Stimulated activated naive CD4-positive, alpha-beta T cell treated with Interleukin-2 at 50 U/mL for 16 hours (primary cell): ENCODE measurements around the gene KLC3.

Experiments used
- DNase-seq: peaks from one replicate; lab custom pipeline; 2025; lab: John Stamatoyannopoulos, UW

The KLC3 gene

DNA sequence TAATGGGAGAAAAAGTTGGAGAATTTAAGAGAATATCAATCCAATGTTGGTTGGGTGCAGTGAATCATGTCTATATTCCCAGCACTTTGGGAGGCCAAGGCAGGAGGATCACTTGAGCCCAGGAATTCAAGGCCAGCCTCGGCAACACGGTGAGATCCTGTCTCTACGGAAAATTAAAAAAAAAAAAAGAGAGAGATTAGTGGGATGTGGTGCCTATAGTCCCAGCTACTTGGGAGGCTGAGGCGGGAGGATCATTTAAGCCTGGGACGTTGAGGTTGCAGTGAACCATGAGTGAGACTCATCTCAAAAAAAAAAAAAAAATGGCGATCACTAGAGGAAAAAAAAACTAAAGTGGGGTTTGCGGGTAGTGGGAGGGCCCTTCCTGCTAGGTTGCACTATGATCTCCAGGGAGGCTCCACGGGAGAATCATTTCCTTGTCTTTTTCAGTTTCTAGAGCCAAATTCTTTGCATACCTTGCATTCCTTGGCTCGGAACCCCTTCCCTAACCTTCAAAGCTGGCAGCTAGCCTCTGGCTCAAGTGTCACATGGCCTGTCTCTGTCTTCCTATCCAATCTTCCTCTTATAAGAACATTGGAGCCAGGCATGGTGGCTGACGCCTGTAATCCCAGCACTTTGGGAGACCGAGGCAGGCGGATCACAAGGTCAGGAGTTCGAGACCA, 35.6 kb downstream of the KLC3 start:
- DNase-seq = no peak

DNA sequence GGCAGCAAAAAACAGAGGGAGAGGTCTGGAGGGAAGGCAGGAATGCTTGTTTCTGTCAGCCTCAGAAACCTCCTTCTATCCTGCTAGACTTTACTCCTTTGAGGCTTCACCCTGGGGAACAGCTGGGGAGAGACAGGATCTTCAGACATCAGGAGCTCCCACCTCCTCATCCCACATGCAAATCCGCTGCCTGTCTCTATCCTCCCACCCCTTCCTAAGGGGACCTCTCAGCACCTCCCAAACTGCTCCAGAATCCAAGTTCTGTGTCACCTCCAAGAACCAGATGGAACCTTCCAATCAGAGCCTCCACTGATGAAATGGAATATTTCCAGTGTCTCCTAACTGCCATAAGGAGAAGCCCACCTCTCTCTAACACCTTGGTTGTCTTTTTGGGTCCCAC, 39.6 kb downstream of the KLC3 start:
- DNase-seq = no peak

DNA sequence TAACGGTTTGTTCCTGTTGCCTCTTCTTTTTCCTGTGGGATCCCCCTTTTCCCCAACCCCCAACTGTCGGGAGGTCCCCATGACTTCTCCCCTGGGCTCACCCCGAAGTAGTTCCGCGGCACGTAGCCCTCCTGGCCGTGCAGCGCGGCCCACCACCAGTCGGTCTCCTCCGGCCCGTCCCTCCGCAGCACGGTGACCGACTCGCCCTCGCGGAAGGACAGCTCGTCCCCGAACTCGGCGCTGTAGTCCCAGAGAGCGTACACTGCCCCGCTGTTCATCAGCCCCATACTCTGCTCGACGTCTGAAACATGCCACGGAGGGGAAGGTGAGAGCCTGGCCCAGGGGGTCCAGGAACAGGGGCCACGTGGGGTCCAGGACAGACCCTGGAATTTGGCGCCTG, 41.9 kb downstream of the KLC3 start:
- no peak for DNase-seq

DNA sequence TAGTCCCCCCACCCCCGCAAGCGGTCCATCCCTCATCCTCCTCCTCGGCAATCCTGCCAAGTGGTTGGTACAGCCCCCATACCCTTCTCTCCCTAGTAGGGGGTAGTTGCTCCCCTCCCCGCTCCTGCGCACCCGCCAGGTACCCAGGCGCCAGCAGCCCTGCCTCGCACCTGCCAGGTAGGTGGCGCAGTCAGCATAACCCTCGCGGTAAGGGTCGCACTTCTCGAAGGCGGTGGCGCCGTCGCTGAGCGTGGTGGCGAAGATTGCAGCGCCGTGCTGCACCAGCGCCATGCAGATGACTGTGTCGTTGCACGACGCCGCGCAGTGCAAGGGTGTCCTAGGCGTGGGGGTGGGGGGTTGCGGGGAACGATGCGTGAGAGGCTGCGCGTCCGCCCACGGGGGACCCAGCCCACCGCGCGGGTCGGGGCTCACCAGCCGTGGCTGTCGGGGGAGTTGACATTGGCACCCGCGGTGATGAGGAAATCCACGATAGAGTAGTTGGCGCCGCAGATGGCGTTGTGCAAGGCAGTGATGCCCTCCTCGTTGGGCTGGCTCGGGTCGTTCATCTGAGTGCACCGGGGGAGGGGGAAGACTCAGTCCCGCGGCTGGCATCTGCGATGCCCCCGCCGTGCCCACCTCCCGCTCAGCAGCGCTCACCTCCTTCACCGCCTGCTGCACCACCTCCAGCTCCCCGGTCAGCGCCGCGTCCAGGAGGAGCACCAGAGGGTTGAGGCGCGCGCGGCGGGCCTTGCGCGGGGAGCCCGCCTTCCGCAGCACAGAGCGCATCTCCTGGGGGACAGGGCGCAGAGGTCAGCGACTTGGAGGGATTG, 45.1 kb downstream of the KLC3 start:
- no peak for DNase-seq

DNA sequence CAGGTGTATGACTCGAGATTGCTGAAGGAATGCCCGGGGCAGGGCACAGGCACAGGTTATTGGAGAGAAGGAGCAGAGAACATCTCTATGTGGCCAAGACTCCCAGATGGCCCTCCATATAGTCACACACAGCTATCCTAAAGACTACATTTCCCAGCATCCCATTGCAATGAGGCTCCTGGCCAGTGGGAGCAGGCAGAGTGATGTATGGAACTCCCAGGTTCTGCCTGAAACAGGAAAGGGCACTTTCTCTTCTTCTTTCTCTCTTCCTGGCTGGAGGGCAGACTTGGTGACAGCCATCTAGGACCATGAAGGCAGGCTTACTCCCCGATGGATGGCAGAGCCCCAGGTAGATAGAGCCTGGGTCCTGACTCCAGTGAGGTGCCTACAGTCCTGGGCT, 50.8 kb downstream of the KLC3 start:
- no peak for DNase-seq

DNA sequence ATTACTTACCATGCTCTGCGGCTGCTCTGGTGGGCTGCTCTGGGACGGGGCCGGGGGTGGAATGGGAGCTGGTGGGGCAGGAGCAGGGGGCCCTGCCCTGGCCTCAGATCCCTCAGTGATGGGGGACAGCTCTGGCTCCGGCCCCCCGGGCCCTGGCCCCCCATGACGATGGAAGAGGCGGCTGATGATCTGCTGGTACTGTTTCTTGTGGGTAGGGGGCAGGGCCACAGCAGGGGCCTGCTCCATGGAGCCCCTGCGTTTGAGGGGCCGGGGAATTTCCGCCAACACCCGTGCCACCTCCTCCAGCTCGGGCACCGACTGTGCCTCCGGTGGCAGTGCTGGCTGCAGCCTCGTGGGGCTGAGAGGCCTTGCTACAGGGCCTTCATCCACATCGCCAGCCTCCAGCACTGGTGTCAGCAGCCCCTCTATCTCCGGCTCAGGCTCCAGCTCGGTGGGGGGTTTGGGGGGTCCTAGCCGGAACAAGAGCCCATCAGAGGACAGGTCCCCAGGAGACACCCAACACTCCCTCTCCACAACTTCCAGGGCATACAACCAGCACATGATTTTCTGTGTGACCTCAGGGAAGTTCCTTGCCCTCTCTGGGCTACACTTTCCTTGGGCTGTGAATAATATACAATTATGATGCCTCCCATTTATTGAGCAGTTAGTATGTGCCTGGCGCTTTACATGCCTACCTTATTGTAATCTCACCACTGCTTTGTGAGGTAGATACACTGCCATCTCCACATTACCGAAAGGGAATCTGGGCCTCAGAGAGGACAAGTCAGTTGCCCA, 51.5 kb downstream of the KLC3 start:
- no peak for DNase-seq

DNA sequence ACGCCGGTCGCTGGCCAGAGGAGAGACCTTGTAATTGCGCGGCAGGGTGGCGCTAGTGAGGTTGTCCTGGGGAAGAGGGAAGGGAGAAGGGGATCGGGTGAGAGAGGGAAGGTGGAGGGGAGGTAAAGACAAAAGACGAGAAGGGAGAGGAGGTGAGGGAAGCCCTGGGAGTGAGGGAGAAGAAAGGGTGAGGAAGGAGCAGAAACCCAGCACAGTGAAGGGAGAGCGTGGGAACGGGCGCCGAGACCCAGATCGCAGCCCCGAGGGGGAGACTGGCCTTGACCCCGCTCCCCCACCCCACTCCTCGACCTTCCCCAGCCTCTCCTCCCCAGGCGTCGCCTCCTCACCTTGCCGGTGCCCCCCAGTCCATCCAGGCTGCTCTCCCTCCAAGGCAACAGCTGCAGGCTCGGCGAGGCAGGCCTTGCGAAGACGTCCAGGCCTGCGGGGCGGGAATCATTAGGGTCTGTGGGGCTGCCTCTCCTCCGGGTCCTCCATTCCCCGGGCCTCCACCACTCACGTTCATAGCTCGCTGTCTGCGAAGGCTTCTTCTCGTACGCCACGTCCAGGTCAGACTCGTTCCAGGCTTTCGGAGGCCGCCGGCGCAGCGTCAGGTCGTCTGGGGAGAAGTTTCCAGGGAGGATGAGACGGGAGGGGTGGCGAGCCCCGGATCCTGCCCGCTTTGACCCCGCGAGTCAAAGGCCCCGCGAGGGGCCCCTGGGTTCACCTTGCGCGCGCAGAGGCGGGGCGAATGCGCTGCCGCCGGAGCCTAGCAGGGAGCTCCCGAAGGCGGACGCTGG, 55.5 kb downstream of the KLC3 start:
- DNase-seq = no peak

DNA sequence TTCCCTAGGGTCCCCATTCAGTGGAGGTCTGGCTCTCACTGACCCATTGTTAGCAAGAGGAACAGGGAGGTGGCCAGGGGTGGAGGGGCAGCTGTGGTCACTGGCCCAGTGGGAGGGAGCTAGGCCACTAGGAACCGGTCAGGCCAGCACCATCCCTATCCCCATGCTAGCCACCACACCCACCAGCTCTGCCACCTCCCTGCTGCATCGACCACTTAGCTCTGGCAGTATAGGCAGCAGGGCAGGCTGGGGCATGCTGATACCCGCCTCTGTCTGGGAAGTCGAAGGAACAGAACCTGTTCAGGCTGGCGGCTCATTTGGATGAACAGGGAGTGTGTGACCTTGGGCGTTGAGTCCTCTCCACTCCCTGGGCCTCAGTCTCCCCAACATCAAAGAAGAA, 59.6 kb downstream of the KLC3 start:
- no peak for DNase-seq
